PFSK-1 (cell line): Measurements from ENCODE around the gene ITPRIPL2.

Source experiments
- FOXP2 ChIP-seq: optimal IDR thresholded peaks from 2 replicates; pipeline ENCODE3; 2011; ENCODE audit warnings: borderline replicate concordance, control low read depth, inconsistent platforms; ENCODE audit not compliant: insufficient read depth; ENCODE audit errors: extremely low read length, extremely low read depth
- POLR2AphosphoS5 ChIP-seq: IDR thresholded peaks from 2 replicates; pipeline ENCODE4 v1.6.1; 2012; ENCODE audit warnings: low read depth, mild to moderate bottlenecking, control low read depth, low read length, moderate library complexity
- REST ChIP-seq, 2 experiments: IDR thresholded peaks; 2 replicates each; pipeline versions ENCODE4 v1.6.1 to v1.8.0; 2011 to 2012; ENCODE audit warnings: low read depth in 2 of 2, low read length in 2 of 2, control low read depth in 1 of 2, inconsistent platforms in 1 of 2, mild to moderate bottlenecking in 1 of 2, moderate library complexity in 1 of 2; ENCODE audit not compliant: insufficient read depth in 1 of 2
- SIN3A ChIP-seq: IDR thresholded peaks from 2 replicates; pipeline ENCODE4 v1.6.1; 2012; ENCODE audit warnings: mild to moderate bottlenecking, low read length, moderate library complexity, borderline replicate concordance; ENCODE audit not compliant: insufficient read depth
- TAF1 ChIP-seq: IDR thresholded peaks from 2 replicates; pipeline ENCODE4 v1.6.1; 2012; ENCODE audit warnings: low read length, control low read depth, borderline replicate concordance; ENCODE audit not compliant: insufficient read depth

ITPRIPL2 gene

GRCh38 chr16:19105891-19106624, 7.7 kb upstream of the ITPRIPL2 start:
- no peak for TF ChIP-seq TAF1
- TF ChIP-seq REST (IDR thresholded peaks at IDR 0.05; ENCODE audit: insufficient read depth in 1 of 2, low read depth in 2 of 2, low read length in 2 of 2): no peak
- TF ChIP-seq POLR2AphosphoS5: no peak

- TF ChIP-seq SIN3A (no peak), FOXP2 (no peak), REST (IDR thresholded peaks at IDR 0.05; ENCODE audit: insufficient read depth in 1 of 2, low read depth in 2 of 2, low read length in 2 of 2) (no peak), TAF1 (no peak), POLR2AphosphoS5 (no peak)
Measured at GRCh38 chr16:19106625-19107020, 7.1 kb upstream of the ITPRIPL2 start.

GRCh38 chr16:19108409-19109287, 5.1 kb upstream of the ITPRIPL2 start:
- TF ChIP-seq TAF1 (no peak), REST (IDR thresholded peaks at IDR 0.05; ENCODE audit: insufficient read depth in 1 of 2, low read depth in 2 of 2, low read length in 2 of 2) (no peak), SIN3A (no peak), FOXP2 (no peak), POLR2AphosphoS5 (no peak)

DNA sequence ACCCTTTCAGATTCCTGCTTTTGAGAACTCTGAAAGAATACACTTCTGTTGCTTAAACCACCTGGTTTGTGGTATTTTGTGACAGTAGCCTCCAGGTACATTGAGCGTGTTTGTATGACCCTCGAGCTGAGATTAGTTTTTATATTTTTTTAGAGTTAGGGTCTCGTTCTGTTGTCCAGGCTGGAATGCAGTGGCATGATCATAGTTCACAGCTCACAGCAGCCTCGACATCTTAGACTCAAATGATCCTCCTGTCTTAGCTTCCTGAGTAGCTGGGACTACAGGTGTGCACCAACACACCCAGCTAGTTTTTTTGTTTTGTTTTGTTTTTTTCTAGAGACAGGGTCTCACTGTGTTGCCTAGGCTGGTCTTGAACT, 4.5 kb upstream of the ITPRIPL2 start:
- no peak for TF ChIP-seq TAF1
- TF ChIP-seq REST (IDR thresholded peaks at IDR 0.05; ENCODE audit: insufficient read depth in 1 of 2, low read depth in 2 of 2, low read length in 2 of 2): no peak
- no peak for TF ChIP-seq FOXP2
- TF ChIP-seq POLR2AphosphoS5: no peak
